GM19035 (cell line): ENCODE results near the gene ERVW-1.

Source experiments
- ATAC-seq: cut with Tn5 transposase; IDR thresholded peaks from one replicate; pipeline ENCODE4 v1.9.1; 2021; ENCODE audit not compliant: unreplicated experiment

The ERVW-1 gene

DNA sequence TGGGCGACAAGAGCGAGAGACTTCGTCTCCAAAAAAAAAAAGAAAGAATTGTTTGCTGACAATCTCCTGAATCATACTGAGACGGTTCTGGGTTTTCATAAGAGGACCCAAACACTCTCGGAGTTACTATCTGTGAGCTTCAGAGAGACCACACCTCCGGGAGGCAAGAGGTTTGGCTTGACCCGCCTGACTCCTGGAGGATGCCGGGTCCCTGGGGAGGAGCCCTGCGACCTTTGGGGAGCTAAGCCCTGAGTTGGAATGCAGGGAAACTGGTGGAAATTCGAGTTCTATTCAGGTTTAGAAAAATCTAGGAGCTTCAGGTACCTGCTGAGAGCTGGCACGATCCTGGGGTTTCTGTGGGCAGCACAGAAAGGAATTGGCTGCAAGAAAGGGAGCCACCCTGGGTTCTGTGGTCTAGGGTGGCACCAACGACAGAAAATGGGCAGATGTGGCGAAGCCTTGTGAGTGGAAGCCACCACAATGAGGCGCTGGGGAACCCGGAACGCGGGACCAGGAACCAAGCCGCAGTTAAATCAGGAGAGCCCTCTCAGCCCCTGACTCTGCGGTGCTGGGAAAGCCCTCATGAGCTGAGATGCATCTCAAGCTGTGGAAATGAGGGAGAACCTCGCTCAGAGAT is 52.3 kb downstream of the ERVW-1 start:
- ATAC-seq = no peak

DNA sequence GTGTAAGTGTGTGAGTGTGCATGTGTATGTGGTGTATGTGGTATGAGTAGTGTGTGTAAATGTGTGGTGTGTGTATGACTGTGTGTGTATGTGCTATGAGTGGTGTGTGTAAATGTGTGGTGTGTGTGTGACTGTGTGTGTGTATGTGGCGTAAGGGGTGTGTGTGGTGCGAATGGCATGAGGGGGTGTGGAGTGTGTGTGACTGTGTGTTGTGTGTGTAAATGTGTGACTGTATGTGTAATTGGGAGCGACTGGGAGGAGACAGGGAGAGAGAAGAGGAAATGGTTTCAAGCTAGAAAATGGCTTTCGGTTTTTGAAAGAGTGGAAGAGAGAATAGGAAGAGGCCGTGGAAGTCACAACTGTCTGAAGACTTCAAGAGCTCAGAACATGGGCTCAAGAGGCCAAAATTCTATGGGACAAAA is 54.0 kb downstream of the ERVW-1 start:
- no peak for ATAC-seq

DNA sequence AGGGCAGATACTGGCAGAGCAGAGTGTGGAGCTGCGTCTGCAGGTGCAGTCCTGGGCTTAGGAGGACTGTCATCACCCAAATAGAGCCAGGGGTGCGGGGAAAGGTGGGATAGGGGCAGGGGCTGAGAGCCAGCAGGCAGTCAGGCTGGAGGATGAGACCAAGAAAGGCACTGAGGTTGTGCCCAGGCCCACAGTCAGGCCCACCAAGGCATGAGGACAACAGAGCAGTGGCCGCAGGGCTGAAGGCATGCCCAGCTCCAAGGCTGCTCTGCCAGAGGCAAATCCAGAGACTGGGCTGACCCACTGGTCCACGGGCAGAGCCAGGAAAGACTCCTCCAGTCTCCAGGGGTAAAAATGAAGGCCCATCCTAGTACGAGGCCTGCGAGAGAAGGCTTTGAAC is 54.8 kb downstream of the ERVW-1 start:
- ATAC-seq = no peak

DNA sequence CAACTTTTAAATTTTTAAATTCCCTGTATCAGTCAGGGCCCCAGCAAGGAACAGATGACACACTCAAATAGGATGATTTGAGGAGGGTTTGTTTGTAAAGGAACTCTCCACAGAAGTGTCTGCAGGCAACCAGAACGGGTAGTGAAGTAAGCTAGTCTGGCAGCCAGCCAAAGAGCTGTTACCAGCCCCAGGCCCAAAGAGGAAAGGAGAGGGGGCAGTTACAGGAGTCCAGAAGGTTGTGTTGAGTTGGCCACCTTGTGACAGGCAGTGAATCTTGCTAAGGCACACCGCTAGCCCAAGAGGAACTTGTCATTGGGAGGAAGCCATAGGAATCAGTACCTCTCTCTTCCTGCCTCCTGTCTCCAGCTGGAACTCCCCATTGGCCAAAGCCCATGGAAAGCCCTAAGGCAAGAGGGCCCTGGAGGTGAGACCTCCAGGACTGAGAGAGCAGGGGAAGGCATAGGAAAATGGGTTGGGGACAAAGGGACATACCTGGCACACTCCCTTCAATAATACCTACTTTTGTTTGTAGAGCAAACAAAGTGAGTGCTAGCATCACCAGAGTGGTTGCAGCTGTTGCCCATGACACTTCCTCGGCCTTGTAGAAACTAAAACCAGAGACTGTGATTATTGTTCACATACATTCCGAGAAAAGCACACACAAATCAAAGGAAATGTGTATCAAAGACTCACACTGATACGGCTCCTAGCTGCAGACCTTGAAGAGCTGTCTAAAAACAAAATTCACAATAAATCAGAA is 55.9 kb downstream of the ERVW-1 start:
- ATAC-seq = no peak
